ENCODE measurements around the gene DAGLA.
A peak's percentile ranks its signal among the peaks of the same experiment; 100 is the strongest.

The DAGLA gene

DNA sequence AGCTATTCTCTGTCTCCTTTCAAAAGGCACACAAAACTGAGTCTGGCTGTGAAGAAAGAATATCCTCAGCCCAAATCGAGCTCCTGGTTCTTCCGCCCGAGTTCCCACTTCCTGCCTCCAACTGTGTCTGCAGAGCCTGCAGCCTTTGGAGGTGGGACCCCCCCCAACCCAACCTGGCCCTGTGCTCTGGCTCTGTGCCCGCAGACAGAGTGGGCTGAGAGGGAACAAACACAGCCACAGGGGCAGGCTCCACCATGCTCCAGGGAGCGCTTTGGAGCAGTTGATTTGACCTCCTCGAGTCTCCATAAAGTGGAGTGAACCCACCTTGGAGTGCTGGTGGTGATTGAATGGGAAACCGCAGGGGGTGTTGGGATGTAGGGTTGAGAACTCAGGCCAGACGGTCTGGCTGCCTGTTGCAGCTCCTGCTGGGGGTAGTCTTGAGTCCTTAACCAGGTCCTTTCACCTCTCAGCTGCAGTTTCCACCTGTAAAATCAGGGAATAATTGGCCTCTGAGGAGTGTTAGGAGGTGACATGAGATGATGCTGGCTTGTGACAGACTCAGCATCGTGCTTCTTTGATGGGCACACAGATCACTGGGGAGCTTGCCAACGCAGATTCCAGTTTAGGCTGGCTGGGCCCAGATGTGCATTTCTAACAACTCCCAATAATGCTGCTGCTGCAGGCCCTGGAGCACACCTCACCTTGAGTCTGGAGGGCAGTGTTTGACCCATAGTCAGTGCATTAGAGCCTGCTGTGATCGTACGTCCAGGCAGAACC is 11.4 kb downstream of the DAGLA start:
- no peak for DNase-seq

GRCh38 chr11:61693922-61694601 is 13.9 kb downstream of the DAGLA start:
- no peak for DNase-seq

GRCh38 chr11:61694602-61694939 is 14.4 kb downstream of the DAGLA start:
- DNase-seq: no peak

DNA sequence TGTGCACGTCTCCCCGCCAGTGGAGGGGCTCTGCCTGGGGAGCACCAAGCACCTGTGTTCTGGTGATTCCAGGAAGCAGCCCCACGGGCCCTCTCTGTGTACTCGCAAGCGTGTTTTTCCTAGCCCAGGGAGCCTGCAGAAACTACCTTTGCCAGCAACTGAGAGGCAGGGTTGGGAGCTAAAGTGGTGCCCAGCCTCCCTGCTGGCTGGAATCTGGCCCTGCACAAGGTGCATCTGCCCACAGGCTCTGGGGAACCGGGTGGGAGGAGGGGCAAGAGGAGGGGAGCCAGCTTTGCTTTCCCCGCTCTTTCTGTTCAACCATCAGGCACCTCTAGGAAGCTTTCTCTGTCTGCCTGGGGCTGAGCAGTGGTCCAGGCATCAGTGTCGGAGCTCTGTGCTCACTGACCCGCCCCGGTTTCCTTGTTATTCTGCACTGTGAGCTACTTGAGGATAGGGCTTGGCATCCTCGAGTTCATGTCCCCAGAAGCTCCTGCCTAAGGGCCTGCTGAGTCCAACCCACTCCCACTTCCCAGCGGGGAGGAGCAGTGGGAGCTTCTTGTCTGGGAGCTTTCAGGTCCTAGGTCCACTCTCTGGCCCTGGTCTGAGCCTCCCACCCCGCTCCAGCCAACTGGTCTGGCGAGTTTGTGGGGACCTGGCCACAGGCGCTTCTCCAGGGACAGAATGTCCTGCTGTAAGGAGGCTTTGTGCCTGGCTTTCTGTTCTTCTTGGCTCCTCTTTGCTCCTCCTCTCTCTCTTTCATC is 14.9 kb downstream of the DAGLA start:
- DNase-seq: no peak

DNA sequence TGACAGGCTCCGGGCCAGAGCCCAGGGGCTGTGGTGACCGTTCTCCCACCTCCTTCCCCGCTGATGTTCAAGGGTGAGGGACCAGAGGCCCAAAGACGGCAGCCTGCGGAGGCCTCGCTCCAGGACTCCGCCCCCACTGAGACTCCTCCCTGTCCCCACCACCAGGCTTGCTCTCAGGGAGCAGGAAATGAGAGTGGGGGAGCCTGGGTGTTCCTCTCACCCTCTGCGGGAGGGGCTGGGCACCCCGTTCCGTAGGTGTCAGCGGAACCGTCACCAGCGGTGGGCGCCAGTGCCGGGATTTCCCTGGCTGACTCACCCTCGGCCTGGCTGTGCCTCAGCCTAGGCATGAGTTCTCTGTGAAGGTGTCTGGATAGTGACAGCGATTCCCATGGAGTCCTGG is 15.7 kb downstream of the DAGLA start:
- DNase-seq: no peak

DNA sequence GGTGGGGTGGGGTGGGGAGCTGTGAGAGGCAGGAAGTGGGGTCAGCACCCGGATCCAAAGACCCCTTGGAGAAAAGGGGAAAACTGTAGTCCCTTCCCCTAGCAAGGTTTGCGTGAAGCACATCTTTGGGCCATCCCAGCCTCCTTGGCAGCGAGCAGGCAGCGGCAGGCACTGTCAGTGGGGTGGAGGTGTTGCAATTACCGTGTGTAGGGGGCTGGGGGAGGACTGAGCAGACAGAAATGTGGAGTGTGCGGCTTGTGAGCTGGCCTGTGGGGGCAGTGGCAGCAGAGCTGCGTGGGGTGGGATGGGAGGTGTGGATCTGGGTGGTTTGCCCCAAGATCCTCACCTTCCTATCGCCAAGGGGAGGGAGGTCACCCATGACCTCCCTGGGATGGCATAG is 16.4 kb downstream of the DAGLA start:
- no peak for DNase-seq

DNA sequence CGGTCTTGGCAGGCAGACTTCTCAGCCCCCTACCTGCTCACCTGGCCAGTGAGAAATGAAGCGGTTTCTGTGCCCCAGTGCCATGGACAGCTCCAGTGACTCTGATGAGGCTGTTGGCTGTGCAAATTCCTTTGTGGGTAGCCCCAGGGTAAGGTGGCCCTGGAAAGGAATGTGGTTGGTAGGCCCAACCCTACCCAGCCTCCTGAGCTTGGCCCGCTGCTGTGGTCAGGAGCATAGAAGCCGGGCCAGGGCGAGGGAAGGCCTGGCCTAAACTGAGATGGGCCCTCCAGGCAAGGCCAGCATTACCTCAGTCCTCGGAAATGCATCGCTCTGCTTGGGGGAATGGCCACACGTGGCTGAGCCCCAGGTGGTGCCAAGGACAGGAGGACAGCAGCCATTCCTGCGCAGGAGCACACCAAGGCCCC is 16.9 kb downstream of the DAGLA start:
- DNase-seq: no peak

- DNase-seq: no peak
These were observed 17.6 kb downstream of the DAGLA start for GRCh38 chr11:61697764-61698163.

DNA sequence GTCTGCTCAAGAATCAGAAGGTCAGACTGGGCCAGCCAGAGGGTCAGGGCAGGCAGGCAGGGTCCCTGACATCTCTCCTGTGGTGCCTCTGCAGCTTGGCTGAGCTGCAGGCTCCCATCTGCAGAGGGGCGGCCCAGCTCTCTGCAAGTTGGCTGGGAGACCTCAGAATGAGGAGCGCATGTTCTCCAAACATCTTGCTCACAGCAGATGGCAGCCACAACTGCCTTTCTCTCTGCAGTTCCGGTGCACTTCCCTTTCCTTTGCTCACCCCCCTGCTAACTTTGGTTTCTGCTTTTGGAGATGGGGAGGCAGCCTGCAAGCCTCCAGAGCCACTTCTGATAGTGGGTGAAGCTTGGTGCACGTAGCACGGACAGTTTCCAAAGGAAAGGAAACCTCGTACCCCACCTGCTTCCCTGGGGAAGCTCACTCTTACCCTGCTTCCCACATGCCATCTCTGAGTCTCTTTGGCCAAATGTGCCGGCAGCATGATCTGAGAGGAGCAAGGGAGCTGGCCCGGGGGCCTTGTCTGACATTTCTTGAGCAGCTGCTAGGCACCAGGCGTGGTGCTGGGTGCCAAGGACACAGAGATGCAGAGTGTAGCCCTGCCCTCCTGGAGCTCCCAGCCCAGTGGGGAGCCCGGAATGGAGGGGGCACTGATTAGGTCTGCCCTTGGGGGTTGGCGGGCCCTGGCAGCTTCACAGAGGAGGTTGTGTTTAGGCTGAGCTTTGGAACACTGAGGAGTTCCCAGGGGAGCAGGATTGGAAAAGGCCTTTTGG is 18.2 kb downstream of the DAGLA start:
- DNase-seq: no peak

- no peak for DNase-seq
These were observed 19.6 kb downstream of the DAGLA start for GRCh38 chr11:61699737-61700160.

GRCh38 chr11:61700212-61700611 is 20.0 kb downstream of the DAGLA start:
- no peak for DNase-seq

DNA sequence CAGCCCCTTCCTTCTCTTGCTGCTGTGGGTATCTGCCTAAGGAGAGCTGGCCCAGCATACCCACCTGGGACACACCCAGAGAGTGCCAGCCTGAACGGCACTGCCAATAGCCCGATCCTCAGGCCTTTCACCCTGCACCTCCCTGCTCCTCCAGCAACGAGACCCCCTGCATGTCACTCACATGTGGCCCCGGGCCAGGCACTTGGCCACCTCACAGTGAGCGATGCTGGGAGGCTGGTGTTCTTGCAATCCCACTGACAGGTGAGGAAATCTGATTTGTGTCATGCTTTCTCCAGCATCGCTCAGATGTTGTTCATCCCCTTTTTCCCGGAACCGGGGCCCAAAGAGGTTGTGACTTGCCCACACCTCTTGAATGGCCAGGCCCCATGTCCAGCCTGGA is 20.5 kb downstream of the DAGLA start:
- DNase-seq: no peak

DNA sequence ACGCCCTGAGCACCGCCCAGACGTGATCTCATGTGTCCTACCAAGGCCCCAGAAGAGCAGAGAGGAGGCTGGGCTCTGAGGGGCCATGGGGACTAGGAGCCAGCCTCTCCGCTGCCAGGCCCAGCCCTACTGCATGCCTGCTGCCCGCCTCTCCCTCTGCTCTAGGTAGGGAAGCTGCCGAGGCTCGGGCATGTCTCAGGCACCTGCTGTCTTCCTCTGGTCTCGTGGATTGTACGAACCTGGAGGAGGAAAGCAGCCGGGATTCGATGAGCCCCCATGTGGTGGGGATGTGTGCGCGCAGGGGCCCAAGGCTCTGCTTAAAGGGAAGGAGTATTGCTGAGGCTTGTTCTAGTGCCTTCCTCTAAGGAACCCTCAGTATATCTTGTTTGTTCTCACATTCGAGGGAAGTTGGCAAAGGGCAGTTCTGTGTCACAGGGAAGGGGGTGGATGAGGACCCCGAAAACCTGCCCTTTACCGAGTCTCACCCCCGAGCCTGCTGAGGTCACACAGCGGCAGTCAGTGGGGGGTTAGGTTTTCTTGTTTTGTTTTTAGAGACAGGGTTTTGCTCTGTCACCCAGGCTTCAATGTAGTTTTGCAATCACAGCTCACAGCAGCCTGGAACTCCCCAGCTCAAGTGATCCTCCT is 21.2 kb downstream of the DAGLA start:
- peak; percentile 78 for DNase-seq

DNA sequence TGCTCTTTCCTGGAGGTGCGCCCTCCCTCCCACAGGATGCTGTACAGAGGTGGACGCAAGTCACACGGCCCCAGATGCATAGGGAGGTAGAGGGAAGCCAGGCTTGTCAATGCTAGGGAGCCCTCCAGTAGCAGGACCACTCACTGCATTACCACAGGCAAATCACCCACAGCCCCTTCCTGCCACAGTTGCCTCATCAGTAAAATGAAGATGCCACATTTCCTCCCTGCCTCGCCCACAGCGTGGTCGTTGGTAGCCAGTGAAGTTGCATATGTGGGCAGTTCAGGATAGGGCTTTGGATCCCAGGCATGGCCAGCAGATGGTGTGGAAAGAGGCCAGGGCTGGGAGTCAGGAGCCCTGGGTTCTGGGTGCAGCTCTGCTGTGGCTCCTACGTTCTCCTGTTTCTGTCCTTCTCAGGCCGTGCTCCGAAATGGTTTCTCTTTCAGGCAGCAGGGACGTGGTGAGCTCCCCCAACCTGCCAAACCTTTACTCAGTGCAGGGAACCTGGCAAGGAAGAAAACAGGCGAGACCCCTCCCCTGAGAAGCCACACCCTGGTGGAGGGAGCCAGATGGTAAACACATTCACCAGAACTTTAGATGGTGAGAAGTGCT is 22.6 kb downstream of the DAGLA start:
- DNase-seq: no peak

GRCh38 chr11:61704838-61705237 is 24.6 kb downstream of the DAGLA start:
- DNase-seq: no peak

DNA sequence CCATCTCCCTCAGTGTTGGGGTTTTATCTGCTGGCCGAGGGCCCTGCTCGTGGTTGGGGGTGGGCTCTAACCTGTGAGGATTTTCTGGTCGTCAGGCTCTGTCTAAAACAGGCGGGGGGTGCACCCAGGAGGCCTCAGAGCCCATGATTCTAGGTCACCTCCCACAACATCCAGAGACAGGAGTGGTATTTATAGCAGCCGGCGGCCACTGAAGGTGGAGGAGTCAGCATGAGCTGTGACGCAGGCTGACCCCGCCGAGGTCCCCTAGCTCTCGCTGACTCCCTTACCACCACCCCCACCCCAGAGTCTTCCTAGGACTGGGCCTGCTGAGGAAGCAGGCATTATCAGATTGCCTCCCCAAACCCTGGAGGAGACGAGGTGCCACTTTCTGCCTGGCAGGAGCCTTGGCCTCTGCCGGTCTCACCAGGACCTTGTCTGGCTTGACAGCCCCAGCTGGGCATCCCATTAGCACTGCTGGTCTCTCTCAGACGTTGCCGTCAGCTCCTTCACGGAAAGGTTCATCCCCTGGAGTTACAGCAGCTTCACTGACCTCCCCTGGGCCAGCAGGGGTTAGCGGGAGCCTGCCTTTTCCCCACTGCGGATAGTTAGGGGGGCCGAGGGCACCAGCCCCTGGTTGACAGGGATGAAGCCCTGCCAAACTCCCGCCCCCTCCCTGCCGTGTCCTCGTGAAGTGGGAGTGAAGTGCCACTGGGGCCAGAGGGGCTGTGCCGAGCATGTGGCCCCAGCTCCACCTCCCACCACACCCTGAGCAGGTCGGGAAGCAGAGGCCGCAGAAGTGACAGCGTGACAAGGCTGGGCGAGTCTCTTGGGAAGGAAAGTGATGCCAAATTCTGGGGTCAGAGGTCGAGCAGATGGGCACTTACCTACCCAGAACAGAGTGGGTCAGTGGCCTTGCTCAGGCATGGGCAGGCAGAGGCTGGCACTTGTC is 26.5 kb downstream of the DAGLA start:
- no peak for DNase-seq

GRCh38 chr11:61707574-61707973 is 27.4 kb downstream of the DAGLA start:
- DNase-seq: no peak

- no peak for DNase-seq
These were observed 28.9 kb downstream of the DAGLA start for GRCh38 chr11:61709110-61709509.

GRCh38 chr11:61709572-61709971 is 29.4 kb downstream of the DAGLA start:
- DNase-seq: no peak

GRCh38 chr11:61710019-61710418 is 29.8 kb downstream of the DAGLA start:
- DNase-seq: peak; percentile 23

DNA sequence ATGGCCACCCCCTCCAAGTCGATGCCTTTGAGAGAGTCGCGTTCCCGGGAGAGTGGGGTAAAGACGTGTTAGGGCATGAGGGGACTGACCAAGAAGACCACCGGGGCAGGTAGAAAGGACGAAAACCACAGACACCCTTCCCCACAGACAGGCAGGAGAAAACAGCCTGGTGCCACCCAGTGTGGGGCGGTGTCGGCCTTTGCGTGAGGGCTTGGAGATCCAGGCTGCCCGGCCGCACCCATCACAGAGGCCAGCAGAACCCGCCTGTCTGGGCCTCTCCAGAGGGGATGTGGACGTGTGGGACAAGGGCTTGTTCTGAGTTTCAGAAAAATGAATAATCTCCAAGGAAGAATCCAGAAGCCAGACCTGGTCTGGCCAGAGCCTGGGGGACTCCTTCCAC is 30.8 kb downstream of the DAGLA start:
- DNase-seq: no peak

Measured in NCI-H82 (cell line).